ENCODE measurements around the gene RCC1.
"Not testable (repeated sequence)": the region's sequence is repeated elsewhere in the genome, so short reads cannot be mapped to it uniquely, and the experiment has no call there.

The RCC1 gene

GRCh38 chr1:28505406-28506187, at the start of gene RCC1:
RCC1 (plus strand) TSS chr1:28506043; CDS start chr1:28529867, 23,824 bp downstream.
- intact Hi-C loops (cut with DNase I): loop anchor here (5.0 kb wide), 1 partner anchor 133 kb away; no protein-coding TSS in a partner anchor
- peak; percentile 88 to 99 (median 92) for DNase-seq

GRCh38 chr1:28456078-28456477, 49.8 kb upstream of the RCC1 start:
- no peak for DNase-seq
- intact Hi-C loops (cut with DNase I): no loop called here

- no peak for DNase-seq
- intact Hi-C loops (cut with DNase I): no loop called here
These were observed 48.2 kb upstream of the RCC1 start for GRCh38 chr1:28457678-28458077.

- no peak for DNase-seq
- intact Hi-C loops (cut with DNase I): no loop called here
These were observed 47.3 kb upstream of the RCC1 start for GRCh38 chr1:28458237-28459228.

- no peak for DNase-seq
- intact Hi-C loops (cut with DNase I): no loop called here
These were observed 39.5 kb upstream of the RCC1 start for GRCh38 chr1:28466226-28466778.

GRCh38 chr1:28470146-28470545, 35.7 kb upstream of the RCC1 start:
- intact Hi-C loops (cut with DNase I): no loop called here
- no peak for DNase-seq

- intact Hi-C loops (cut with DNase I); DNase-seq: not testable (repeated sequence)
These were observed 26.3 kb upstream of the RCC1 start for GRCh38 chr1:28479497-28479896.

- intact Hi-C loops (cut with DNase I): no loop called here
- DNase-seq: no peak
These were observed 25.5 kb upstream of the RCC1 start for GRCh38 chr1:28480308-28480707.

- intact Hi-C loops (cut with DNase I): no loop called here
- no peak for DNase-seq
These were observed 23.7 kb upstream of the RCC1 start for GRCh38 chr1:28482138-28482537.

GRCh38 chr1:28482702-28483101, 23.1 kb upstream of the RCC1 start:
- no peak for DNase-seq
- intact Hi-C loops (cut with DNase I): no loop called here

GRCh38 chr1:28494737-28495136, 11.1 kb upstream of the RCC1 start:
- no peak for DNase-seq
- intact Hi-C loops (cut with DNase I): no loop called here

GRCh38 chr1:28499553-28499952, 6.3 kb upstream of the RCC1 start:
- DNase-seq: no peak
- intact Hi-C loops (cut with DNase I): no loop called here

GRCh38 chr1:28501925-28502324, 3.9 kb upstream of the RCC1 start:
- DNase-seq: no peak
- intact Hi-C loops (cut with DNase I): no loop called here

- intact Hi-C loops (cut with DNase I): no loop called here
- DNase-seq: no peak
These were observed 2.7 kb upstream of the RCC1 start for GRCh38 chr1:28503117-28503516.

- intact Hi-C loops (cut with DNase I): loop anchor here (5.0 kb wide), 1 partner anchor 135 kb away; no protein-coding TSS in a partner anchor
These were observed 1.0 kb downstream of the RCC1 start for GRCh38 chr1:28506907-28507246.

GRCh38 chr1:28507247-28507645, 1.4 kb downstream of the RCC1 start:
- DNase-seq: peak in 1 of 10 donors; percentile 15
- intact Hi-C loops (cut with DNase I): loop anchor here (5.0 kb wide), 1 partner anchor 135 kb away; no protein-coding TSS in a partner anchor

More at GRCh38 chr1:28506907-28507246, 1.0 kb downstream of the RCC1 start:
- DNase-seq: peak in 1 of 10 donors; percentile 33

- intact Hi-C loops (cut with DNase I): loop anchor here (5.0 kb wide), 1 partner anchor 136 kb away; no protein-coding TSS in a partner anchor
- DNase-seq: no peak
These were observed 2.0 kb downstream of the RCC1 start for GRCh38 chr1:28507646-28508434.

- intact Hi-C loops (cut with DNase I): loop anchor here (5.0 kb wide), 1 partner anchor 136 kb away; no protein-coding TSS in a partner anchor
- DNase-seq: no peak
These were observed 2.6 kb downstream of the RCC1 start for GRCh38 chr1:28508435-28508754.

GRCh38 chr1:28509705-28510272, 3.9 kb downstream of the RCC1 start:
- intact Hi-C loops (cut with DNase I): loop anchor here (5.0 kb wide), 1 partner anchor 137 kb away; no protein-coding TSS in a partner anchor
- peak in 1 of 10 donors; percentile 0 for DNase-seq

Data from posterior cingulate gyrus (tissue), 11 donors.